Adipose tissue (tissue), 3 donors: ENCODE measurements around the gene TACR3. TPM values are rescaled to one million over a fixed set of nuclear protein-coding genes. Genes with fewer than 3 reads are reported as not detected.
"Not testable (repeated sequence)": the region's sequence is repeated elsewhere in the genome, so short reads cannot be mapped to it uniquely, and the experiment has no call there.

Source experiments
- H3K27ac ChIP-seq: one replicate; pipeline ENCODE4 v1.5.1; 2013; ENCODE audit warnings: low read depth, low read length
- WGBS, 3 donors: extraction: QIAGEN DNeasy Blood & Tissue Kit; methylation state at CpG; one replicate each; pipeline ENCODE4 v1.1.7; 2013; 5-methylcytosine and 5-hydroxymethylcytosine counted together
- polyA plus RNA-seq, 3 donors: library from polyadenylated mRNA; stranded (reverse); fragments of 200-250 nt; gene quantifications; one replicate each; pipeline ENCODE4 v1.2.3, GENCODE V29; 2013
- donor health status: healthy with polysubstance abuse.
- donor health status: Bipolar disorder and iron deficiency.
- donor health status: healthy.

TACR3 gene
- polyA plus RNA-seq, 3 donors = not detected

GRCh38 chr4:103559178-103559577 is 160.6 kb downstream of the TACR3 start:
- not testable (repeated sequence) for H3K27ac ChIP-seq
- WGBS, 3 donors = 52 to 63% (median 60%) methylated on average over 3 of the region's 5 CpGs
